H1 (cell line): Measurements from ENCODE around the gene SUDS3. TPM values are rescaled to one million over a fixed set of nuclear protein-coding genes. Genes with fewer than 3 reads are reported as not detected.

Source experiments
- CTCF ChIA-PET: fragments of 300-600 bp; sonication (Branson Sonifier 250); formaldehyde crosslinking; loops from one replicate; lab custom pipeline; 2021; ENCODE audit not compliant: partially characterized antibody; lab: Charles Lee
- POLR2A ChIA-PET: fragments of 300-600 bp; sonication (Branson Sonifier 250); formaldehyde crosslinking; loops from one replicate; lab custom pipeline; 2021; ENCODE audit warnings: inconsistent platforms; ENCODE audit not compliant: partially characterized antibody; lab: Charles Lee
- DNase-seq, 2 experiments: peaks; one replicate each; pipeline versions ENCODE4 v3.0.0 to v3.0.0-alpha.2; 2010 to 2022; ENCODE audit warnings: low spot score in 2 of 2, low read depth in 1 of 2, mixed read lengths in 1 of 2
- FAIRE-seq: peaks from 2 replicates; lab custom pipeline; 2011; peaks lifted over from hg19 to GRCh38; lab: Jason Lieb, UNC
- H2AFZ ChIP-seq: 2 replicates; pipeline ENCODE4 v1.8.1; 2012; ENCODE audit warnings: low read length, inconsistent platforms
- H2AK5ac ChIP-seq: 2 replicates; pipeline ENCODE4 v1.6.1; 2013; ENCODE audit warnings: low read depth, low read length
- H2BK120ac ChIP-seq: replicated peaks from 2 replicates; pipeline ENCODE3; 2013; ENCODE audit warnings: low read depth, low read length, inconsistent platforms
- H2BK12ac ChIP-seq: 2 replicates; pipeline ENCODE4 v1.6.1; 2013; ENCODE audit warnings: low read depth, low read length
- H2BK15ac ChIP-seq: 2 replicates; pipeline ENCODE4 v1.6.1; 2013; ENCODE audit warnings: low read length
- H2BK20ac ChIP-seq: 2 replicates; pipeline ENCODE4 v1.6.1; 2013; ENCODE audit warnings: low read length
- H2BK5ac ChIP-seq: 2 replicates; pipeline ENCODE4 v1.6.1; 2013; ENCODE audit warnings: low read depth, low read length
- H3K14ac ChIP-seq: 2 replicates; pipeline ENCODE4 v1.6.1; 2013; ENCODE audit warnings: inconsistent platforms; ENCODE audit not compliant: insufficient read length
- H3K18ac ChIP-seq: 2 replicates; pipeline ENCODE4 v1.6.1; 2013; ENCODE audit warnings: low read length; ENCODE audit errors: extremely low read depth
- H3K23ac ChIP-seq: 2 replicates; pipeline ENCODE4 v1.6.1; 2013; ENCODE audit warnings: inconsistent platforms; ENCODE audit not compliant: insufficient read length
- H3K23me2 ChIP-seq: 2 replicates; pipeline ENCODE4 v1.6.1; 2013; ENCODE audit warnings: low read depth, low read length
- H3K27ac ChIP-seq: 2 replicates; pipeline ENCODE4 v1.6.1; 2011; ENCODE audit warnings: low read depth, low read length, inconsistent platforms
- H3K27me3 ChIP-seq, 4 experiments: replicated peaks in 1 of 4; 1 replicate in 1 of 4; 2 replicates in 3 of 4; pipeline versions ENCODE4 v1.6.1 to v1.8.1; 2011 to 2013; ENCODE audit warnings: low read length in 3 of 4, mild to moderate bottlenecking in 3 of 4, inconsistent platforms in 2 of 4, mixed read lengths in 2 of 4, moderate library complexity in 1 of 4; ENCODE audit not compliant: control insufficient read depth in 3 of 4, insufficient read depth in 3 of 4; ENCODE audit errors: extremely low read depth in 1 of 4
- H3K36me3 ChIP-seq, 4 experiments: 2 replicates each; pipeline versions ENCODE4 v1.6.1 to v1.8.1; 2011 to 2013; ENCODE audit warnings: mild to moderate bottlenecking in 4 of 4, low read length in 3 of 4, moderate library complexity in 2 of 4, control low read depth in 1 of 4, inconsistent platforms in 1 of 4; ENCODE audit not compliant: insufficient read depth in 4 of 4, control insufficient read depth in 2 of 4
- H3K4ac ChIP-seq: replicated peaks from 2 replicates; pipeline ENCODE3; 2013; ENCODE audit warnings: low read length, low read depth, mixed read lengths, inconsistent platforms; ENCODE audit not compliant: insufficient read length
- H3K4me1 ChIP-seq, 4 experiments: replicated peaks in 1 of 4; 1 replicate in 1 of 4; 2 replicates in 3 of 4; pipeline versions ENCODE4 v1.6.1 to v1.8.1; 2011 to 2013; ENCODE audit warnings: low read length in 3 of 4, inconsistent platforms in 2 of 4, mixed read lengths in 1 of 4; ENCODE audit not compliant: insufficient read depth in 4 of 4, control insufficient read depth in 3 of 4
- H3K4me2 ChIP-seq, 2 experiments: 2 replicates each; pipeline versions ENCODE4 v1.6.1 to v1.8.1; 2011 to 2013; ENCODE audit warnings: low read depth in 2 of 2, low read length in 2 of 2, control low read depth in 1 of 2, inconsistent platforms in 1 of 2, mild to moderate bottlenecking in 1 of 2; ENCODE audit not compliant: insufficient read depth in 1 of 2
- H3K4me3 ChIP-seq, 4 experiments: fragments of 200-600, 300-600 bp in 1 of 4; sonication (generic), shearing (Covaris generic), sonication (Bioruptor Twin) in 1 of 4; 2 replicates each; pipeline versions ENCODE4 v1.5.1 to v1.8.1; 2011 to 2016; ENCODE audit warnings: low read length in 4 of 4, low read depth in 3 of 4, control low read depth in 2 of 4, inconsistent platforms in 2 of 4, mild to moderate bottlenecking in 2 of 4, mixed read lengths in 1 of 4, moderate library complexity in 1 of 4; ENCODE audit not compliant: insufficient read depth in 2 of 4; ENCODE audit errors: extremely low read depth in 1 of 4
- H3K56ac ChIP-seq: replicated peaks from 2 replicates; pipeline ENCODE3; 2013; ENCODE audit warnings: low read depth, mild to moderate bottlenecking, mixed read lengths, low read length, inconsistent platforms; ENCODE audit not compliant: insufficient read length
- H3K79me1 ChIP-seq: 2 replicates; pipeline ENCODE4 v1.6.1; 2013; ENCODE audit warnings: low read depth, low read length, control low read depth
- H3K79me2 ChIP-seq, 2 experiments: 2 replicates each; pipeline versions ENCODE4 v1.6.1 to v1.8.1; 2012 to 2013; ENCODE audit warnings: low read length in 2 of 2, mild to moderate bottlenecking in 2 of 2, inconsistent platforms in 1 of 2; ENCODE audit not compliant: insufficient read depth in 2 of 2, control insufficient read depth in 1 of 2
- H3K9ac ChIP-seq, 4 experiments: replicated peaks in 1 of 4; 1 replicate in 1 of 4; 2 replicates in 3 of 4; pipeline versions ENCODE4 v1.6.1 to v1.8.1; 2011 to 2013; ENCODE audit warnings: low read depth in 3 of 4, low read length in 3 of 4, control low read depth in 2 of 4, mild to moderate bottlenecking in 2 of 4, moderate library complexity in 2 of 4, inconsistent platforms in 1 of 4; ENCODE audit errors: extremely low read depth in 1 of 4
- H3K9me3 ChIP-seq, 2 experiments: 2 replicates each; pipeline versions ENCODE4 v1.6.1 to v1.8.1; 2012 to 2013; ENCODE audit warnings: mild to moderate bottlenecking in 2 of 2, moderate library complexity in 2 of 2, control low read depth in 1 of 2, inconsistent platforms in 1 of 2, low read depth in 1 of 2, low read length in 1 of 2, mixed read lengths in 1 of 2; ENCODE audit not compliant: insufficient read depth in 2 of 2
- H4K20me1 ChIP-seq, 2 experiments: replicated peaks in 1 of 2; 2 replicates each; pipeline versions ENCODE3 to v1.8.1; 2011 to 2013; ENCODE audit warnings: inconsistent platforms in 2 of 2, low read length in 2 of 2, mild to moderate bottlenecking in 1 of 2; ENCODE audit not compliant: insufficient read depth in 2 of 2, control insufficient read depth in 1 of 2
- H4K5ac ChIP-seq: 2 replicates; pipeline ENCODE4 v1.6.1; 2013; ENCODE audit warnings: low read length, low read depth, mixed read lengths, inconsistent platforms; ENCODE audit not compliant: insufficient read length
- H4K8ac ChIP-seq: 2 replicates; pipeline ENCODE4 v1.8.0; 2013; ENCODE audit warnings: mild to moderate bottlenecking, moderate library complexity, low read length, inconsistent platforms; ENCODE audit not compliant: insufficient read depth; ENCODE audit errors: extremely low read depth
- H4K91ac ChIP-seq: replicated peaks from 2 replicates; pipeline ENCODE3; 2013; ENCODE audit warnings: low read length, mixed read lengths, inconsistent platforms; ENCODE audit not compliant: insufficient read length
- BRCA1 ChIP-seq: IDR thresholded peaks from 2 replicates; pipeline ENCODE4 v1.6.1; 2012; ENCODE audit warnings: low read depth, low read length, improper control_type of control experiment
- CBX8 ChIP-seq: fragments of 300-800, 300-1000 bp; sonication (generic); IDR thresholded peaks from 2 replicates; pipeline ENCODE4 v1.7.1; 2016; ENCODE audit warnings: low read depth, low read length, borderline replicate concordance
- EP300 ChIP-seq, 2 experiments: IDR thresholded peaks; 1 replicate in 1 of 2; 2 replicates in 1 of 2; pipeline ENCODE4 v1.6.1; 2011 to 2012; ENCODE audit warnings: low read depth in 2 of 2, low read length in 2 of 2, mild to moderate bottlenecking in 2 of 2, borderline replicate concordance in 1 of 2, inconsistent platforms in 1 of 2, moderate library complexity in 1 of 2
- HDAC2 ChIP-seq, 2 experiments: fragments of 300-600 bp in 1 of 2; sonication (generic) in 1 of 2; IDR thresholded peaks; 2 replicates each; pipeline ENCODE4 v1.6.1; 2011 to 2012; ENCODE audit warnings: low read depth in 2 of 2, low read length in 2 of 2, mild to moderate bottlenecking in 2 of 2, moderate library complexity in 2 of 2, borderline replicate concordance in 1 of 2, inconsistent platforms in 1 of 2
- HDAC6 ChIP-seq: IDR thresholded peaks from one replicate; pipeline ENCODE4 v1.7.1; 2012; ENCODE audit warnings: low read depth, mild to moderate bottlenecking, inconsistent platforms, low read length, moderate library complexity
- JUN ChIP-seq: IDR thresholded peaks from 2 replicates; pipeline ENCODE4 v1.6.1; 2011; ENCODE audit warnings: low read depth, mild to moderate bottlenecking, improper control_type of control experiment, low read length
- POLR2AphosphoS5 ChIP-seq: IDR thresholded peaks from 2 replicates; pipeline ENCODE4 v1.6.1; 2011; ENCODE audit warnings: low read depth, low read length
- SIN3A ChIP-seq, 2 experiments: IDR thresholded peaks in 1 of 2; conservative IDR thresholded peaks in 1 of 2; 2 replicates each; pipeline ENCODE4 v1.6.1; 2011 to 2012; ENCODE audit warnings: low read length in 2 of 2, improper control_type of control experiment in 1 of 2, low read depth in 1 of 2, mild to moderate bottlenecking in 1 of 2
- SP1 ChIP-seq: IDR thresholded peaks from 2 replicates; pipeline ENCODE4 v1.6.1; 2011; ENCODE audit warnings: low read depth, low read length
- SP2 ChIP-seq: IDR thresholded peaks from 2 replicates; pipeline ENCODE4 v1.6.1; 2012; ENCODE audit warnings: mild to moderate bottlenecking, low read length, inconsistent platforms
- SRF ChIP-seq: IDR thresholded peaks from 2 replicates; pipeline ENCODE4 v1.6.1; 2011; ENCODE audit warnings: mild to moderate bottlenecking, low read depth, low read length, moderate library complexity
- TBP ChIP-seq: IDR thresholded peaks from 2 replicates; pipeline ENCODE4 v1.6.1; 2011; ENCODE audit warnings: low read depth, low read length, improper control_type of control experiment
- TCF12 ChIP-seq: IDR thresholded peaks from 2 replicates; pipeline ENCODE4 v1.6.1; 2011; ENCODE audit warnings: low read depth, mild to moderate bottlenecking, low read length
- WGBS, 2 experiments: shearing (Covaris generic) in 1 of 2; methylation state at CpG; one replicate each; pipeline versions ENCODE4 v1.1.6 to v1.1.7; 2013 to 2015; ENCODE audit warnings: low lambda C conversion rate in 2 of 2, mixed read lengths in 2 of 2, inconsistent platforms in 1 of 2, low coverage in 1 of 2, missing lambda C conversion rate in 1 of 2; ENCODE audit not compliant: insufficient replicate concordance in 2 of 2, insufficient coverage in 1 of 2, insufficient read length in 1 of 2; ENCODE audit errors: extremely low coverage in 1 of 2, missing lambda C conversion rate in 1 of 2; 5-methylcytosine and 5-hydroxymethylcytosine counted together
- polyA plus RNA-seq, 7 experiments: library from polyadenylated mRNA; depleted of rRNA in 3 of 7; stranded (reverse) in 5 of 7; unstranded in 2 of 7; fragments of >200 nt in 5 of 7; fragments of 200-250 nt in 2 of 7; gene quantifications; 1 replicate in 5 of 7; 2 replicates in 1 of 7; 4 replicates in 1 of 7; pipeline versions ENCODE4 v1.2.1 to v1.2.3, GENCODE V29; 2011 to 2013; ENCODE audit warnings: missing spikeins in 2 of 7, mixed read lengths in 2 of 7
- total RNA-seq: library from RNA; stranded (reverse); fragmentation: NEBNext Ultra II Directional; extraction: Animal tissue kit (Norgen Biotek cat#: 25700); gene quantifications from 2 replicates; pipeline ENCODE4 v1.2.1, GENCODE V29; 2021
- TF ChIP-seq, protein P1 (sequence below): IDR thresholded peaks from 2 replicates; pipeline ENCODE4 v1.6.1; 2012; ENCODE audit warnings: inconsistent platforms

The SUDS3 gene
- total and polyA plus RNA-seq, 2 of the 8 experiments (the other 6 are each of a cell fraction or from before 2014, with no cell fraction given), result 30.0 to 58.7 TPM

DNA sequence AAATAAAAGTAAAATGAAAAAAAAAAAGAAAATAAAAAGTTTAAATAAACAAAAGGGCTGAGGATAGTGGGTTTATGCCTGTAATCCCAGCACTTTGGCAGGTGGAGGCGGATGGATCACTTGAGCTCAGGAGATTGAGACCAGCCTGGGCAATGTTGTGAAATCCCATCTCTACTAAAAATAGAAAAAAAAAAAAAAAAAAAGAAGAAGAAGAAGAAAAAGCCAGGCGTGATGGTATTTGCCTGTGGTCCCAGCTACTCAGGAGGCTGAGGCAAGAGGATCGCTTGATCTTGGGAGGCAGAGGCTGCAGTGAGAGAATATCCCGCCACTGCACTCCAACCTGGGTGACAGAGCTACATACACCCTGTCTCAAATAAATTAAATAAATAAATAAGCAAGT is 7.5 kb upstream of the SUDS3 start:
- Histone ChIP-seq H4K5ac (no peak overlapping the region), H2BK120ac (no peak overlapping the region), H2BK12ac (no peak overlapping the region), H2BK5ac (no peak overlapping the region), H3K27ac (no peak overlapping the region), H3K4me1 (peaks cover 0 to 6% (median under 1%) of the 10 kb centered on the region in 4 experiments; a peak in 3 of 7 replicates), H2AK5ac (no peak overlapping the region), H2BK15ac (no peak overlapping the region), H3K18ac (no peak overlapping the region), H3K4me2 (no peak overlapping the region), H4K91ac (no peak overlapping the region), H3K4ac (no peak overlapping the region), H2AFZ (no peak overlapping the region), H3K56ac (no peak overlapping the region), H4K8ac (no peak overlapping the region), H3K4me3 (no peak overlapping the region), H2BK20ac (no peak overlapping the region), H3K23me2 (peaks cover 11% of the 10 kb centered on the region; the same call in 1 of the 2 replicates), H4K20me1 (no peaks in the 10 kb centered on the region), H3K14ac (no peak overlapping the region), H3K27me3 (peaks cover 0 to 13% (median 8%) of the 10 kb centered on the region in 4 experiments; a peak in 5 of 7 replicates), H3K23ac (no peak overlapping the region), H3K9ac (no peak overlapping the region), H3K79me1 (no peaks in the 10 kb centered on the region), H3K79me2 (no peaks in the 10 kb centered on the region), H3K9me3 (no peaks in the 10 kb centered on the region), H3K36me3 (no peaks in the 10 kb centered on the region)
- ChIA-PET POLR2A (no interaction called here), CTCF (interaction anchor here (1.8 kb wide), 1 partner anchor 185 kb away, joined by 4 read pairs; no protein-coding TSS in a partner anchor)
- WGBS, 2 experiments, result 95% methylated on average over 4 of the region's 4 CpGs; no CpG with 5 or more reads in 1 of the 2 experiments
- TF ChIP-seq SRF (no peak), TCF12 (no peak), HDAC2 (IDR thresholded peaks at IDR 0.05; ENCODE audit: borderline replicate concordance in 1 of 2, low read depth in 2 of 2, low read length in 2 of 2) (no peak), BRCA1 (no peak), SIN3A (conservative IDR thresholded peaks at IDR 0.05 in 1 of 2, IDR thresholded peaks at IDR 0.05 in 1 of 2; ENCODE audit: low read depth in 1 of 2, low read length in 2 of 2) (no peak), SP2 (no peak), EP300 (IDR thresholded peaks at IDR 0.05; ENCODE audit: borderline replicate concordance in 1 of 2, low read depth in 2 of 2, low read length in 2 of 2) (no peak), TBP (no peak), HDAC6 (no peak), POLR2AphosphoS5 (no peak), SP1 (no peak), CBX8 (no peak), JUN (no peak)
- TF ChIP-seq, protein P1, sequence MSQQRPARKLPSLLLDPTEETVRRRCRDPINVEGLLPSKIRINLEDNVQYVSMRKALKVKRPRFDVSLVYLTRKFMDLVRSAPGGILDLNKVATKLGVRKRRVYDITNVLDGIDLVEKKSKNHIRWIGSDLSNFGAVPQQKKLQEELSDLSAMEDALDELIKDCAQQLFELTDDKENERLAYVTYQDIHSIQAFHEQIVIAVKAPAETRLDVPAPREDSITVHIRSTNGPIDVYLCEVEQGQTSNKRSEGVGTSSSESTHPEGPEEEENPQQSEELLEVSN, result no peak
- no peak for DNase-seq
- no peak for FAIRE-seq
